Panc1 (cell line): Measurements from ENCODE around the gene DVL2.
"Not testable (repeated sequence)": the region's sequence is repeated elsewhere in the genome, so short reads cannot be mapped to it uniquely, and the experiment has no call there.

Source experiments
- POLR2AphosphoS5 ChIP-seq: IDR thresholded peaks from 2 replicates; pipeline ENCODE4 v1.6.1; 2012; ENCODE audit warnings: mild to moderate bottlenecking, low read depth, low read length, moderate library complexity
- REST ChIP-seq, 2 experiments: IDR thresholded peaks; 2 replicates each; pipeline ENCODE4 v1.6.1; 2011 to 2012; ENCODE audit warnings: low read depth in 2 of 2, control low read depth in 1 of 2, low read length in 1 of 2, mild to moderate bottlenecking in 1 of 2, moderate library complexity in 1 of 2; ENCODE audit not compliant: insufficient read depth in 1 of 2
- SIN3A ChIP-seq: IDR thresholded peaks from 2 replicates; pipeline ENCODE4 v1.6.1; 2012; ENCODE audit warnings: low read depth, mild to moderate bottlenecking, low read length, moderate library complexity, borderline replicate concordance; ENCODE audit not compliant: insufficient read depth
- TCF7L2 ChIP-seq: IDR thresholded peaks from 2 replicates; pipeline ENCODE4 v1.6.1; 2011; ENCODE audit warnings: mild to moderate bottlenecking, low read depth, low read length, inconsistent platforms
- TF ChIP-seq, protein P1 (sequence below): fragments of 450-650 bp; IDR thresholded peaks from 2 replicates; pipeline ENCODE4 v1.5.1; 2017; ENCODE audit warnings: mild to moderate bottlenecking

- TF ChIP-seq, protein P1, sequence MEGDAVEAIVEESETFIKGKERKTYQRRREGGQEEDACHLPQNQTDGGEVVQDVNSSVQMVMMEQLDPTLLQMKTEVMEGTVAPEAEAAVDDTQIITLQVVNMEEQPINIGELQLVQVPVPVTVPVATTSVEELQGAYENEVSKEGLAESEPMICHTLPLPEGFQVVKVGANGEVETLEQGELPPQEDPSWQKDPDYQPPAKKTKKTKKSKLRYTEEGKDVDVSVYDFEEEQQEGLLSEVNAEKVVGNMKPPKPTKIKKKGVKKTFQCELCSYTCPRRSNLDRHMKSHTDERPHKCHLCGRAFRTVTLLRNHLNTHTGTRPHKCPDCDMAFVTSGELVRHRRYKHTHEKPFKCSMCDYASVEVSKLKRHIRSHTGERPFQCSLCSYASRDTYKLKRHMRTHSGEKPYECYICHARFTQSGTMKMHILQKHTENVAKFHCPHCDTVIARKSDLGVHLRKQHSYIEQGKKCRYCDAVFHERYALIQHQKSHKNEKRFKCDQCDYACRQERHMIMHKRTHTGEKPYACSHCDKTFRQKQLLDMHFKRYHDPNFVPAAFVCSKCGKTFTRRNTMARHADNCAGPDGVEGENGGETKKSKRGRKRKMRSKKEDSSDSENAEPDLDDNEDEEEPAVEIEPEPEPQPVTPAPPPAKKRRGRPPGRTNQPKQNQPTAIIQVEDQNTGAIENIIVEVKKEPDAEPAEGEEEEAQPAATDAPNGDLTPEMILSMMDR = not testable (repeated sequence)
- not testable (repeated sequence) for TF ChIP-seq REST (IDR thresholded peaks at IDR 0.05; ENCODE audit: insufficient read depth in 1 of 2, low read depth in 2 of 2, low read length in 1 of 2); SIN3A; POLR2AphosphoS5; TCF7L2
Measured at GRCh38 chr17:7182101-7182500, 52.2 kb downstream of the DVL2 start.
